Fibroblast of pulmonary artery (primary cell): ENCODE results near the gene CYP39A1.

Experiments used
- DNase-seq: peaks from one replicate; pipeline ENCODE4 v3.0.0-alpha.2; 2010; ENCODE audit warnings: low read depth
- H3K4me3 ChIP-seq: replicated peaks from 2 replicates; pipeline ENCODE4 v1.5.1; 2011; ENCODE audit warnings: low read depth, mild to moderate bottlenecking, control low read depth, low read length, moderate library complexity
- TF ChIP-seq, protein P1 (sequence below): IDR thresholded peaks from 2 replicates; pipeline ENCODE4 v1.5.1; 2011; ENCODE audit warnings: mild to moderate bottlenecking, control low read depth, low read length, inconsistent platforms; ENCODE audit errors: missing control alignments

Gene CYP39A1

DNA sequence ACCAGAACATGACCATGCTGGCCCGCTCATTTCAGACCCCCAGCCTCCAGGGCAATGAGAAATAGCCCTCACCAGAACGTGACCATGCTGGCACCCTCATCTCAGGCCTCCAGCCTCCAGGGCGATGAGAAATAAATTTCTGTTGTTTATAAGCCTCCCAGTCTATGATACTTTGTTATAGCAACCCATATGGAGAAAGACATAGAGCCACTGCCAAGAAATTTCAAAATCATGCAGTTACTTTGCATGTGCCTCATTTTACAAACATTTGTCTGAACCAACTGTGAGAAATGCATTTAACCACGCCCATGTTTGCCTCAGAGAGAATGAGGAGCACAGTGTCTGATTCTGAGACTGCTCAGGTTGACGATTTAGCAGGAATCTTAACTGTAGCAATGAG is 15.5 kb downstream of the CYP39A1 start:
- H3K4me3 ChIP-seq = no peak overlapping the region
- peak; percentile 30 for DNase-seq
- TF ChIP-seq, protein P1, sequence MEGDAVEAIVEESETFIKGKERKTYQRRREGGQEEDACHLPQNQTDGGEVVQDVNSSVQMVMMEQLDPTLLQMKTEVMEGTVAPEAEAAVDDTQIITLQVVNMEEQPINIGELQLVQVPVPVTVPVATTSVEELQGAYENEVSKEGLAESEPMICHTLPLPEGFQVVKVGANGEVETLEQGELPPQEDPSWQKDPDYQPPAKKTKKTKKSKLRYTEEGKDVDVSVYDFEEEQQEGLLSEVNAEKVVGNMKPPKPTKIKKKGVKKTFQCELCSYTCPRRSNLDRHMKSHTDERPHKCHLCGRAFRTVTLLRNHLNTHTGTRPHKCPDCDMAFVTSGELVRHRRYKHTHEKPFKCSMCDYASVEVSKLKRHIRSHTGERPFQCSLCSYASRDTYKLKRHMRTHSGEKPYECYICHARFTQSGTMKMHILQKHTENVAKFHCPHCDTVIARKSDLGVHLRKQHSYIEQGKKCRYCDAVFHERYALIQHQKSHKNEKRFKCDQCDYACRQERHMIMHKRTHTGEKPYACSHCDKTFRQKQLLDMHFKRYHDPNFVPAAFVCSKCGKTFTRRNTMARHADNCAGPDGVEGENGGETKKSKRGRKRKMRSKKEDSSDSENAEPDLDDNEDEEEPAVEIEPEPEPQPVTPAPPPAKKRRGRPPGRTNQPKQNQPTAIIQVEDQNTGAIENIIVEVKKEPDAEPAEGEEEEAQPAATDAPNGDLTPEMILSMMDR = no peak

DNA sequence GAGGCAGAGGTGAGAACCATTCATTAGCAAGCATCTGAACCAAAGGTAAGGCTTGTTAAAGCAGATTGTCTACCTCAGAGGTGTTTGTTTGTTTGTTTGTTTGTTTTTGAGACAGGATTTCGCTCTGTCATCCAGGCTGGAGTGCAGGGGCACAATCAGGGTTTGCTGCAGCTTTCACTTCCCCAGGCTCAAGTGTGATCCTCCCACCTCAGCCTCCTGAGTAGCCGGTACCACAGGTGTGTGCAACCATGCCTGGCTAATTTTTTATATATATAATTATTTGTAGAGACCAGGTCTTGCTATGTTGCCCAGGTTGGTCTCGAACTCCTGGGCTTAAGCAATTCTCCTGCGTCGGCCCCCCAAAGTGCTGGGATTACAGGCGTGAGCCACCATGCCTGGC is 17.2 kb downstream of the CYP39A1 start:
- no peak for DNase-seq
- H3K4me3 ChIP-seq = no peak overlapping the region
- TF ChIP-seq, protein P1 = no peak

DNA sequence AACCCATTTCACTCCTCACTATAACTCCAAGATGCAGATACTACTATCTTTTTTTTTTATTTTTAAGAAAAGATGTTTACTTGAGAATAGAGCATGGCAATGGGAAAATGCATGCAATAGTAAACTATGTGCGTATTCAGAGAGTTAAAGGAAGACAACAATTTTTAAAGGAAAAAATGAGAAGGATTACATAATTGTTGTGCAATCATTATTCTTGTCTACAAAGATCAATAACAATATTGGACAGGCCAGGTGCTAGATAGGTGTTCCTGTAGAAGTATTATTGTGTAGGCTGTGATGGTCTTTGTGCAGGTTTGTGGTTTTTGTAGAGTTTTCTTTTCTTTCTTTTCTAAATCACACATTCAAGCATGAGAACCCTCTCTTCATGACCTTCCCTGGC is 20.6 kb downstream of the CYP39A1 start:
- TF ChIP-seq, protein P1 = no peak
- DNase-seq = no peak

DNA sequence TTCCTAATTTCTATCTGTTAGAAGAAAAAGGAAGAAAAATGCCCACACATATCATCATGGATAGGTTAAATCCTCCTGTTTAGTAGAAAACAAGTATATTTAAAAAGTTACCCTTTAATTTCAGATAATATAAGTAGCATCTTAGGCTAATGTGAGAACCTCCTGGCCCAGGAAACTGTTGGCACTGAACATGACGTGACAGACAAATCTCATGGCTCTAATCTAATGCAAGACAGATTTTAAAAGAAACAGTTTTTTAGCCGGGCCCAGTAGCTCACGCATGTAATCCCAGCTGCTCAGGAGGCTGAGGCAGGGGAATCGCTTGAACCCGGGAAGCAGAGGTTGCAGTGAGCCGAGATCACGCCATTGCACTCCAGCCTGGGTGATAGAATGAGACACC is 22.9 kb downstream of the CYP39A1 start:
- H3K4me3 ChIP-seq = no peak overlapping the region

More for the DNA sequence above, 20.6 kb downstream of the CYP39A1 start:
- no peak overlapping the region for H3K4me3 ChIP-seq

DNA sequence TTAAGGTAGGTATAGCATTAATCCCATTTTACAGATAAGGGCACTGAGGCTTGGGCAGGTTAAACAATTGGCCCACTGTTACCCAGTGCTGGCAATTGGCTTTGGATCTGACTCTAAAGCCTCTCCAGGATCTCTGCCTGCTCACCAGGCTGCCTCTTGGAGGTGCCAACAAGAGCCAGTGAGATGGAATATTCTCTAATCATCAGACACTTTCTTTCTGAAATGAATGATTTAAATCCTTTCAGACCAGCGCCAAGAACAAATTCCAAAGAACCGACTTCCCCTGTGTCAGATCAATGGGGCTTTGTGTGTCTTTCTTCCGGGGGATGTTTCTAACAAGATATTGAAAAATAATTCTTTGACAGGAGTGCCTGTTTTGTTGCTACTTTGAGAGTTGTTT is 23.6 kb downstream of the CYP39A1 start:
- DNase-seq = no peak
- TF ChIP-seq, protein P1 = no peak
- no peak overlapping the region for H3K4me3 ChIP-seq

More for the DNA sequence above, 22.9 kb downstream of the CYP39A1 start:
- TF ChIP-seq, protein P1 = no peak
- DNase-seq = no peak

DNA sequence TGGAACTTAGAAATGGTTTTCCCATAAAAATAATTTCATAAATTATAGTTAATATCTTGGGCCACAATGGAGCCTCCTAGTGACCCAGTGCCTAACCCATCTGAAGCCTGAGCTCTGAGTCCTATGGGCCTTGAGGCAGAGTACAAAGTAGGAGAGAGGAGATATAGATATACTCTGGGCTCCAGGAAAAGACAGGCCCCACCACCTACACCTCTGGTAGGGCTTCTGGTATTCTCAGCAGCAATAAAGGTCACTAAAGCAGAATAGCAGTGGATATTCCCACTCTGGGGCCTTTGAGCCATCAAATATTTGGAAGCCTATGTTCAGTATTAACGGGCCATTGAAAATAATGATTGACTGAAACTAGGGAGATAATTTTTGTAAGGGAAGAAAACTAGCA is 24.1 kb downstream of the CYP39A1 start:
- DNase-seq = no peak
- TF ChIP-seq, protein P1 = no peak
- no peak overlapping the region for H3K4me3 ChIP-seq

GRCh38 chr6:46626976-46627375 is 25.6 kb downstream of the CYP39A1 start:
- TF ChIP-seq, protein P1 = no peak
- DNase-seq = no peak
- H3K4me3 ChIP-seq = no peak overlapping the region
